ENCODE results near the gene LGALS3BP. TPM values are rescaled to one million over a fixed set of nuclear protein-coding genes. Genes with fewer than 3 reads are reported as not detected.

Gene LGALS3BP
- total RNA-seq, 1 experiment from 2014 or later = 361 TPM

GRCh38 chr17:79003661-79004411 lies 24.1 kb upstream of the LGALS3BP start:
- CTCF ChIA-PET = interaction anchor here (0.6 kb wide), 1 partner anchor 77 kb away, joined by 4 read pairs; no protein-coding TSS in a partner anchor
- in situ Hi-C loops (cut with HindIII; ENCODE audit: low pct_unique_long_range_greater_than_20kb, low sequenced_read_pairs) (no loop called here), intact Hi-C loops (cut with micrococcal nuclease; ENCODE audit: unreplicated experiment) (no loop called here)
- H3K36me3 ChIP-seq (ENCODE audit: control insufficient read depth, insufficient read depth, low read length) = peaks cover 8% of the 10 kb centered on the region; the same call in 1 of the 2 replicates
- no peak for TF ChIP-seq SIN3A (IDR thresholded peaks at IDR 0.05; ENCODE audit: borderline replicate concordance, insufficient read depth, low read depth, low read length)
- no peak for TF ChIP-seq REST (IDR thresholded peaks at IDR 0.05; ENCODE audit: insufficient read depth in 1 of 2, low read depth in 2 of 2, low read length in 1 of 2)
- ATAC-seq = no peak
- H3K27ac ChIP-seq (ENCODE audit: low read length) = no peak overlapping the region
- H3K9me3 ChIP-seq (ENCODE audit: control insufficient read depth, insufficient read depth, low read depth, low read length) = no peaks in the 10 kb centered on the region
- no peak overlapping the region for H3K4me3 ChIP-seq (ENCODE audit: low read depth in 2 of 2, low read length in 2 of 2)
- DNase-seq (ENCODE audit: low read depth, low spot score) = no peak
- no peaks in the 10 kb centered on the region for H3K27me3 ChIP-seq (ENCODE audit: control insufficient read depth, insufficient read depth, low read length)
- H3K4me1 ChIP-seq (ENCODE audit: control insufficient read depth, insufficient read depth, low read length) = peaks cover 34% of the 10 kb centered on the region
- BruUV-seq (replicated peaks) = no TSS peak
- POLR2A ChIA-PET = no interaction called here

- peaks cover 25% of the 10 kb centered on the region for H3K4me1 ChIP-seq (ENCODE audit: control insufficient read depth, insufficient read depth, low read length)
- no TSS peak for BruUV-seq (replicated peaks)
- no peak for TF ChIP-seq POLR2AphosphoS5 (IDR thresholded peaks at IDR 0.05; ENCODE audit: low read depth, low read length)
- TF ChIP-seq REST (IDR thresholded peaks at IDR 0.05; ENCODE audit: insufficient read depth in 1 of 2, low read depth in 2 of 2, low read length in 1 of 2) = no peak
- TF ChIP-seq SIN3A (IDR thresholded peaks at IDR 0.05; ENCODE audit: borderline replicate concordance, insufficient read depth, low read depth, low read length) = no peak
- TF ChIP-seq CTCF (IDR thresholded peaks at IDR 0.05) = no peak
- no peak for TF ChIP-seq TCF7L2 (IDR thresholded peaks at IDR 0.05; ENCODE audit: low read depth, low read length)
- no peak overlapping the region for H3K27ac ChIP-seq (ENCODE audit: low read length)
- DNase-seq (ENCODE audit: low read depth, low spot score) (no peak), ATAC-seq (no peak)
- intact Hi-C loops (cut with micrococcal nuclease; ENCODE audit: unreplicated experiment) = no loop called here
- CTCF ChIA-PET = interaction anchor here (0.6 kb wide), 1 partner anchor 78 kb away, joined by 4 read pairs; no protein-coding TSS in a partner anchor
- no peak overlapping the region for H3K4me3 ChIP-seq (ENCODE audit: low read depth in 2 of 2, low read length in 2 of 2)
- in situ Hi-C loops (cut with HindIII; ENCODE audit: low pct_unique_long_range_greater_than_20kb, low sequenced_read_pairs) = no loop called here
- POLR2A ChIA-PET = no interaction called here
- H3K9me3 ChIP-seq (ENCODE audit: control insufficient read depth, insufficient read depth, low read depth, low read length) = no peaks in the 10 kb centered on the region
- H3K36me3 ChIP-seq (ENCODE audit: control insufficient read depth, insufficient read depth, low read length) = peaks cover 4% of the 10 kb centered on the region; the same call in 1 of the 2 replicates
- no peaks in the 10 kb centered on the region for H3K27me3 ChIP-seq (ENCODE audit: control insufficient read depth, insufficient read depth, low read length)
Observed at GRCh38 chr17:79002796-79003593, 23.3 kb upstream of the LGALS3BP start.

All from Panc1 (cell line).